ENCODE measurements around the gene GALNT10.

GALNT10 gene

GRCh38 chr5:154388842-154389241, 198.3 kb downstream of the GALNT10 start:
- no peak for DNase-seq

- no peak for DNase-seq
These were observed 199.6 kb downstream of the GALNT10 start for GRCh38 chr5:154390096-154390495.

- DNase-seq: no peak
These were observed 200.3 kb downstream of the GALNT10 start for GRCh38 chr5:154390746-154391359.

- no peak for DNase-seq
These were observed 201.3 kb downstream of the GALNT10 start for GRCh38 chr5:154391788-154392187.

- no peak for DNase-seq
These were observed 203.3 kb downstream of the GALNT10 start for GRCh38 chr5:154393850-154394249.

GRCh38 chr5:154394307-154394706, 203.8 kb downstream of the GALNT10 start:
- DNase-seq: no peak

- DNase-seq: no peak
These were observed 205.0 kb downstream of the GALNT10 start for GRCh38 chr5:154395407-154396106.

GRCh38 chr5:154396128-154396527, 205.6 kb downstream of the GALNT10 start:
- no peak for DNase-seq

- no peak for DNase-seq
These were observed 207.3 kb downstream of the GALNT10 start for GRCh38 chr5:154397652-154398406.

GRCh38 chr5:154400678-154401077, 210.1 kb downstream of the GALNT10 start:
- no peak for DNase-seq

GRCh38 chr5:154401355-154401754, 210.8 kb downstream of the GALNT10 start:
- DNase-seq: no peak

GRCh38 chr5:154401931-154402330, 211.4 kb downstream of the GALNT10 start:
- DNase-seq: no peak

GRCh38 chr5:154402611-154403010, 212.1 kb downstream of the GALNT10 start:
- DNase-seq: no peak

GRCh38 chr5:154403234-154403633, 212.7 kb downstream of the GALNT10 start:
- DNase-seq: no peak

- no peak for DNase-seq
These were observed 213.3 kb downstream of the GALNT10 start for GRCh38 chr5:154403776-154404387.

GRCh38 chr5:154405078-154405792, 214.7 kb downstream of the GALNT10 start:
- DNase-seq: peak; percentile 86

- DNase-seq: no peak
These were observed 215.7 kb downstream of the GALNT10 start for GRCh38 chr5:154406231-154406630.

- no peak for DNase-seq
These were observed 216.3 kb downstream of the GALNT10 start for GRCh38 chr5:154406826-154407225.

- DNase-seq: no peak
These were observed 218.3 kb downstream of the GALNT10 start for GRCh38 chr5:154408811-154409210.

- peak; percentile 6 for DNase-seq
These were observed 218.8 kb downstream of the GALNT10 start for GRCh38 chr5:154409230-154409840.

GRCh38 chr5:154410008-154410407, 219.5 kb downstream of the GALNT10 start:
- no peak for DNase-seq

- peak; percentile 37 for DNase-seq
These were observed 220.3 kb downstream of the GALNT10 start for GRCh38 chr5:154410786-154411185.

All from activated CD8-positive, alpha-beta memory T cell treated with anti-CD3 and anti-CD28 coated beads, Interleukin-2, amount 50 U/mL, for 48 hours (primary cell).